ENCODE results near the gene RBM45. TPM values are rescaled to one million over a fixed set of nuclear protein-coding genes. Genes with fewer than 3 reads are reported as not detected.

The RBM45 gene
- total and polyA plus RNA-seq, 8 donors = 7.1 to 37.9 (median 15.8) TPM

GRCh38 chr2:178101321-178102079, 10.7 kb upstream of the RBM45 start:
- H3K36me3 ChIP-seq = no peaks in the 10 kb centered on the region
- H3K4me1 ChIP-seq = peaks cover 0 to 3% (median 0%) of the 10 kb centered on the region in 4 donors
- H3K27ac ChIP-seq = no peak overlapping the region
- no peak for DNase-seq
- intact Hi-C loops (cut with DNase I; ENCODE audit: low total_unique reads) = no loop called here
- no peak overlapping the region for H3K4me3 ChIP-seq
- 88 to 96% (median 91%) methylated on average over 3 of the region's 3 CpGs for WGBS, 5 donors
- H3K9me3 ChIP-seq = no peaks in the 10 kb centered on the region
- no peak for TF ChIP-seq EP300 (IDR thresholded peaks at IDR 0.05)
- no peak for TF ChIP-seq CTCF (IDR thresholded peaks at IDR 0.05)
- no peak for TF ChIP-seq POLR2AphosphoS5 (IDR thresholded peaks at IDR 0.05)
- TF ChIP-seq POLR2A (IDR thresholded peaks at IDR 0.05) = no peak
- H3K27me3 ChIP-seq = no peaks in the 10 kb centered on the region

GRCh38 chr2:178105566-178105965, 6.7 kb upstream of the RBM45 start:
- DNase-seq = peak in 1 of 2 donors; percentile 46
- Histone ChIP-seq H3K4me3 (no peak overlapping the region), H3K36me3 (no peaks in the 10 kb centered on the region), H3K27me3 (no peaks in the 10 kb centered on the region), H3K4me1 (peaks cover 0 to 4% (median 0%) of the 10 kb centered on the region in 4 donors), H3K27ac (no peak overlapping the region), H3K9me3 (no peaks in the 10 kb centered on the region)
- intact Hi-C loops (cut with DNase I; ENCODE audit: low total_unique reads) = no loop called here
- WGBS, 5 donors = 49 to 74% (median 59%) methylated on average over 2 of the region's 2 CpGs
- TF ChIP-seq POLR2A (IDR thresholded peaks at IDR 0.05) (no peak), CTCF (IDR thresholded peaks at IDR 0.05) (no peak), EP300 (IDR thresholded peaks at IDR 0.05) (no peak), POLR2AphosphoS5 (IDR thresholded peaks at IDR 0.05) (no peak)

- 16 to 35% (median 28%) methylated on average over 2 of the region's 2 CpGs for WGBS, 5 donors
- intact Hi-C loops (cut with DNase I; ENCODE audit: low total_unique reads) = no loop called here
- Histone ChIP-seq H3K27ac (peak overlapping the region in 1 of 5 donors; percentile 26), H3K4me1 (peaks cover 0 to 4% (median 0%) of the 10 kb centered on the region in 4 donors), H3K27me3 (no peaks in the 10 kb centered on the region), H3K36me3 (no peaks in the 10 kb centered on the region), H3K4me3 (no peak overlapping the region), H3K9me3 (no peaks in the 10 kb centered on the region)
- no peak for DNase-seq
- TF ChIP-seq POLR2AphosphoS5 (IDR thresholded peaks at IDR 0.05) (no peak), POLR2A (IDR thresholded peaks at IDR 0.05) (no peak), CTCF (IDR thresholded peaks at IDR 0.05) (no peak), EP300 (IDR thresholded peaks at IDR 0.05) (no peak)
Measured at GRCh38 chr2:178106053-178106452, 6.2 kb upstream of the RBM45 start.

- Histone ChIP-seq H3K9me3 (no peaks in the 10 kb centered on the region), H3K27ac (no peak overlapping the region), H3K4me3 (no peak overlapping the region), H3K4me1 (peaks cover 0 to 13% (median 9%) of the 10 kb centered on the region in 4 donors), H3K36me3 (no peaks in the 10 kb centered on the region), H3K27me3 (no peaks in the 10 kb centered on the region)
- intact Hi-C loops (cut with DNase I; ENCODE audit: low total_unique reads) = no loop called here
- whole genome bisulfite sequencing, 5 donors = 86 to 90% (median 88%) methylated on average over 21 of the region's 21 CpGs
- TF ChIP-seq POLR2AphosphoS5 (IDR thresholded peaks at IDR 0.05) = no peak
- DNase-seq = no peak
Measured at GRCh38 chr2:178108176-178108575, 4.1 kb upstream of the RBM45 start.

- DNase-seq = peak in 1 of 2 donors; percentile 53
- H3K4me3 ChIP-seq = no peak overlapping the region
- TF ChIP-seq CTCF (IDR thresholded peaks at IDR 0.05) (peak in 5 of 7 experiments; percentile 11 to 46 (median 38)), POLR2AphosphoS5 (IDR thresholded peaks at IDR 0.05) (no peak), POLR2A (IDR thresholded peaks at IDR 0.05) (no peak), EP300 (IDR thresholded peaks at IDR 0.05) (no peak)
- H3K36me3 ChIP-seq = no peaks in the 10 kb centered on the region
- no peaks in the 10 kb centered on the region for H3K27me3 ChIP-seq
- H3K4me1 ChIP-seq = peaks cover 0 to 22% (median 16%) of the 10 kb centered on the region in 4 donors
- WGBS, 5 donors = 6 to 15% (median 10%) methylated on average over 1 of the region's 1 CpG
- no peak overlapping the region for H3K27ac ChIP-seq
- intact Hi-C loops (cut with DNase I; ENCODE audit: low total_unique reads) = no loop called here
- H3K9me3 ChIP-seq = no peaks in the 10 kb centered on the region
Measured at GRCh38 chr2:178109813-178110212, 2.4 kb upstream of the RBM45 start.
